ENCODE data around the gene CFAP47. TPM values are rescaled to one million over a fixed set of nuclear protein-coding genes. Genes with fewer than 3 reads are reported as not detected.
"Not testable (repeated sequence)": the region's sequence is repeated elsewhere in the genome, so short reads cannot be mapped to it uniquely, and the experiment has no call there.

The CFAP47 gene
- total RNA-seq, 1 donor from 2014 or later: not detected

GRCh38 chrX:36083256-36083655, 163.7 kb downstream of the CFAP47 start:
- DNase-seq (ENCODE audit: extremely low spot score, unreplicated experiment): no peak
- Mint-ChIP-seq H3K4me3 (ENCODE audit: unreplicated experiment) (no peak overlapping the region), H3K27ac (ENCODE audit: unreplicated experiment) (no peak overlapping the region), H3K4me1 (ENCODE audit: unreplicated experiment) (no peaks in the 10 kb centered on the region), H3K36me3 (ENCODE audit: unreplicated experiment) (no peaks in the 10 kb centered on the region), H3K9me3 (ENCODE audit: unreplicated experiment) (peaks cover 28% of the 10 kb centered on the region), H3K27me3 (ENCODE audit: unreplicated experiment) (no peaks in the 10 kb centered on the region)
- no peak for TF ChIP-seq CTCF (IDR thresholded peaks at IDR 0.05)

DNA sequence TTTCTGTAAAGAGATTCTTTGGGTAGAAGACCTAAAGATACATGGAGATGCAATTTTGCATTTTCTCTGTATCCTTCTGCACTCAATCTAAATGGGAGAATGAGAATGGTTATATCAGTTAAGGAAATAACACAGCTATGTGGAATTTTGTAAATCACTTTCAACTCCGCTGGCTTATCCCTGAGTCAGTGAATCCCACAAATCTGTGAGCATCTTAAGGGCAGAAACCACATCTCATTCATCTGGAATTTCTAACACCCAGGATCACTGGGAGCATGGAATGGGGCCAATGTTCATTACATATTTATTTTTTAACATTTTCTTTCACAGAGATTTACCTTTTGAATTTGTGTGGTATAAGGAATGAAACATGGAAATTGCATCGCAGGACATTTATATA, 167.8 kb downstream of the CFAP47 start:
- no peaks in the 10 kb centered on the region for H3K36me3 Mint-ChIP-seq (ENCODE audit: unreplicated experiment)
- H3K4me1 Mint-ChIP-seq (ENCODE audit: unreplicated experiment): no peaks in the 10 kb centered on the region
- TF ChIP-seq CTCF (IDR thresholded peaks at IDR 0.05): no peak
- no peaks in the 10 kb centered on the region for H3K27me3 Mint-ChIP-seq (ENCODE audit: unreplicated experiment)
- no peak for DNase-seq (ENCODE audit: extremely low spot score, unreplicated experiment)
- peaks cover 21% of the 10 kb centered on the region for H3K9me3 Mint-ChIP-seq (ENCODE audit: unreplicated experiment)
- H3K4me3 Mint-ChIP-seq (ENCODE audit: unreplicated experiment): no peak overlapping the region
- no peak overlapping the region for H3K27ac Mint-ChIP-seq (ENCODE audit: unreplicated experiment)

- H3K4me1 Mint-ChIP-seq (ENCODE audit: unreplicated experiment); DNase-seq (ENCODE audit: extremely low spot score, unreplicated experiment): not testable (repeated sequence)
Measured at GRCh38 chrX:36088939-36089338, 169.4 kb downstream of the CFAP47 start.

GRCh38 chrX:36102425-36102824, 182.9 kb downstream of the CFAP47 start:
- no peaks in the 10 kb centered on the region for H3K4me1 Mint-ChIP-seq (ENCODE audit: unreplicated experiment)
- H3K27me3 Mint-ChIP-seq (ENCODE audit: unreplicated experiment): no peaks in the 10 kb centered on the region
- H3K4me3 Mint-ChIP-seq (ENCODE audit: unreplicated experiment): no peak overlapping the region
- H3K9me3 Mint-ChIP-seq (ENCODE audit: unreplicated experiment): peaks cover 15% of the 10 kb centered on the region
- no peaks in the 10 kb centered on the region for H3K36me3 Mint-ChIP-seq (ENCODE audit: unreplicated experiment)
- no peak for TF ChIP-seq CTCF (IDR thresholded peaks at IDR 0.05)
- H3K27ac Mint-ChIP-seq (ENCODE audit: unreplicated experiment): no peak overlapping the region
- no peak for DNase-seq (ENCODE audit: extremely low spot score, unreplicated experiment)

More at GRCh38 chrX:36088939-36089338, 169.4 kb downstream of the CFAP47 start:
- not testable (repeated sequence) for H3K27me3 Mint-ChIP-seq (ENCODE audit: unreplicated experiment); H3K4me3 Mint-ChIP-seq (ENCODE audit: unreplicated experiment); H3K36me3 Mint-ChIP-seq (ENCODE audit: unreplicated experiment); H3K27ac Mint-ChIP-seq (ENCODE audit: unreplicated experiment)
- peaks cover 30% of the 10 kb centered on the region for H3K9me3 Mint-ChIP-seq (ENCODE audit: unreplicated experiment)

DNA sequence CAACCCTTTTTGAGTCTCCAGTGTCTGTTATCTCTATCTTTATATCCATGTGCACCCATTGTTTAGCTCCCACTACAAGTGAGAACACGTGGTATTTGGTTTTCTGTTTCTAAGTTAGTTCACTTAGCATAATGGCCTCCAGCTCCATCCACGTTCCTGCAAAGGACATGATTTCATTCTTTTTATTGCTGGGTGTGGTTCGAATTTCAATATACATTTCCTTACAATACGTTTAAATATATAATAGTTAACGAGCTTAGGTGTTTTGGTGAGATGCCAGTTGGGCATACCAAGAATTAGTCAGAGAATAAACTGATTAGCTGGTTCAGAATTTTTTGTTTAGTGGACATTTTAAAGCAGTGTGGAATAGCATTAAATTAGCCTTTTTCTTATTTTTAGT, 196.7 kb downstream of the CFAP47 start:
- H3K9me3 Mint-ChIP-seq (ENCODE audit: unreplicated experiment): peaks cover 57% of the 10 kb centered on the region

More for the DNA sequence above, 196.7 kb downstream of the CFAP47 start:
- Mint-ChIP-seq H3K4me1 (ENCODE audit: unreplicated experiment) (no peaks in the 10 kb centered on the region), H3K36me3 (ENCODE audit: unreplicated experiment) (no peaks in the 10 kb centered on the region), H3K27me3 (ENCODE audit: unreplicated experiment) (no peaks in the 10 kb centered on the region), H3K27ac (ENCODE audit: unreplicated experiment) (no peak overlapping the region), H3K4me3 (ENCODE audit: unreplicated experiment) (no peak overlapping the region)
- no peak for DNase-seq (ENCODE audit: extremely low spot score, unreplicated experiment)
- no peak for TF ChIP-seq CTCF (IDR thresholded peaks at IDR 0.05)

All from osteocyte (in vitro differentiated cells).